Left lung (tissue), 10 donors: ENCODE results near the gene NOTO. TPM values are rescaled to one million over a fixed set of nuclear protein-coding genes. Genes with fewer than 3 reads are reported as not detected.
"Not testable (repeated sequence)": the region's sequence is repeated elsewhere in the genome, so short reads cannot be mapped to it uniquely, and the experiment has no call there.

Experiments used
- ATAC-seq: fragments of 200-7000 bp; cut with Tn5 transposase; one replicate; pipeline ENCODE4 v1.9.1; 2020; ENCODE audit warnings: moderate library complexity
- DNase-seq, 4 donors: peaks; one replicate each; pipeline ENCODE4 v3.0.0-alpha.2; 2013 to 2020
- H3K27ac ChIP-seq, 2 donors: fragments of 200-600 bp; sonication (generic) in 1 of 2; one replicate each; pipeline versions ENCODE4 v1.5.0 to v1.8.0; 2020 to 2021
- H3K27me3 ChIP-seq, 2 donors: fragments of 200-600 bp; sonication (generic) in 1 of 2; one replicate each; pipeline versions ENCODE4 v1.5.0 to v1.8.0; 2020 to 2021
- H3K36me3 ChIP-seq, 2 donors: fragments of 200-600 bp; sonication (generic) in 1 of 2; one replicate each; pipeline versions ENCODE4 v1.5.0 to v1.8.0; 2020 to 2021
- H3K4me1 ChIP-seq, 2 donors: fragments of 200-600 bp; one replicate each; pipeline ENCODE4 v1.8.0; 2021
- H3K4me3 ChIP-seq, 2 donors: fragments of 200-600 bp; sonication (generic) in 1 of 2; one replicate each; pipeline versions ENCODE4 v1.5.0 to v1.8.0; 2020 to 2021; ENCODE audit warnings: mild to moderate bottlenecking in 1 of 2
- H3K9me3 ChIP-seq, 2 donors: fragments of 200-600 bp; sonication (generic) in 1 of 2; one replicate each; pipeline versions ENCODE4 v1.5.0 to v1.8.0; 2020 to 2021
- CTCF ChIP-seq, 2 donors: fragments of 200-600 bp; sonication (generic) in 1 of 2; IDR thresholded peaks; one replicate each; pipeline versions ENCODE4 v1.5.0 to v1.8.0; 2021; ENCODE audit warnings: antibody characterized with exemption in 2 of 2
- intact Hi-C, 2 donors: fragments of 100-400 bp; cut with DNase I; formaldehyde crosslinking; loops; one replicate each; pipeline versions ENCODE4 v1.11.2 to v1.14.2; 2022
- polyA plus RNA-seq, 6 donors: library from polyadenylated mRNA; unstranded; fragments of 120-200 nt; gene quantifications; one replicate each; pipeline ENCODE4 v1.2.1, GENCODE V29; 2013; ENCODE audit not compliant: insufficient read length in 6 of 6
- total RNA-seq, 2 donors: library from RNA; stranded (reverse); fragmentation: NEBNext Ultra II Directional; extraction: Animal tissue kit (Norgen Biotek cat#: 25700); gene quantifications; one replicate each; pipeline ENCODE4 v1.2.1, GENCODE V29; 2021
- donor health status: DM: no; HTN: yes; CAD: no.
- donor health status: DM: no; HTN: no; CAD: no.

NOTO gene
- total and polyA plus RNA-seq, 8 donors = 0.10 to 0.17 (median 0.11) TPM; not detected in 4

- H3K27me3 ChIP-seq = peaks cover 0 to 30% of the 10 kb centered on the region in 2 donors
- H3K4me3 ChIP-seq, ATAC-seq, H3K9me3 ChIP-seq, intact Hi-C loops, H3K4me1 ChIP-seq, H3K27ac ChIP-seq, DNase-seq, H3K36me3 ChIP-seq: not testable (repeated sequence)
Observed at GRCh38 chr2:73170341-73170740, 32.0 kb upstream of the NOTO start.

GRCh38 chr2:73172963-73173362, 29.4 kb upstream of the NOTO start:
- Histone ChIP-seq H3K27me3 (peaks cover 0 to 54% of the 10 kb centered on the region in 2 donors), H3K9me3 (no peaks in the 10 kb centered on the region), H3K36me3 (no peaks in the 10 kb centered on the region), H3K4me3 (no peak overlapping the region), H3K27ac (no peak overlapping the region), H3K4me1 (peaks cover 21 to 29% of the 10 kb centered on the region in 2 donors)
- DNase-seq (no peak), ATAC-seq (no peak)
- no peak for TF ChIP-seq CTCF (IDR thresholded peaks at IDR 0.05)
- intact Hi-C loops = no loop called here

- TF ChIP-seq CTCF (IDR thresholded peaks at IDR 0.05) = no peak
- DNase-seq = no peak
- peaks cover 21 to 31% of the 10 kb centered on the region in 2 donors for H3K4me1 ChIP-seq
- H3K27me3 ChIP-seq = peaks cover 0 to 62% of the 10 kb centered on the region in 2 donors
- no peak overlapping the region for H3K4me3 ChIP-seq
- intact Hi-C loops = no loop called here
- ATAC-seq = no peak
- H3K36me3 ChIP-seq = no peaks in the 10 kb centered on the region
- H3K27ac ChIP-seq = no peak overlapping the region
- no peaks in the 10 kb centered on the region for H3K9me3 ChIP-seq
Observed at GRCh38 chr2:73173781-73174180, 28.6 kb upstream of the NOTO start.

GRCh38 chr2:73174244-73174643, 28.1 kb upstream of the NOTO start:
- H3K27me3 ChIP-seq = peaks cover 4 to 67% of the 10 kb centered on the region in 2 donors
- intact Hi-C loops = no loop called here
- peaks cover 21 to 31% of the 10 kb centered on the region in 2 donors for H3K4me1 ChIP-seq
- no peaks in the 10 kb centered on the region for H3K36me3 ChIP-seq
- ATAC-seq (no peak), DNase-seq (no peak)
- H3K9me3 ChIP-seq = no peaks in the 10 kb centered on the region
- H3K27ac ChIP-seq = no peak overlapping the region
- no peak for TF ChIP-seq CTCF (IDR thresholded peaks at IDR 0.05)
- H3K4me3 ChIP-seq = no peak overlapping the region

- Histone ChIP-seq H3K4me1 (peaks cover 21 to 31% of the 10 kb centered on the region in 2 donors), H3K9me3 (no peaks in the 10 kb centered on the region), H3K27me3 (peaks cover 7 to 75% of the 10 kb centered on the region in 2 donors), H3K27ac (no peak overlapping the region), H3K36me3 (no peaks in the 10 kb centered on the region), H3K4me3 (peak overlapping the region; percentile 23 to 56)
- DNase-seq (no peak), ATAC-seq (no peak)
- TF ChIP-seq CTCF (IDR thresholded peaks at IDR 0.05) = no peak
- intact Hi-C loops = no loop called here
Observed at GRCh38 chr2:73174941-73175662, 27.3 kb upstream of the NOTO start.
